Ishikawa (cell line): Measurements from ENCODE around the gene CDK19.

Experiments
- CEBPB ChIP-seq: IDR thresholded peaks from 2 replicates; pipeline ENCODE4 v1.6.1; 2012
- CREB1 ChIP-seq: IDR thresholded peaks from 2 replicates; pipeline ENCODE4 v1.6.1; 2012; ENCODE audit warnings: low read depth
- EGR1 ChIP-seq: IDR thresholded peaks from 2 replicates; pipeline ENCODE4 v1.6.1; 2012
- EP300 ChIP-seq: IDR thresholded peaks from 2 replicates; pipeline ENCODE4 v1.6.1; 2012; ENCODE audit warnings: borderline replicate concordance
- FOXM1 ChIP-seq: IDR thresholded peaks from 2 replicates; pipeline ENCODE4 v1.6.1; 2012; ENCODE audit warnings: low read depth, borderline replicate concordance
- MAX ChIP-seq: IDR thresholded peaks from 2 replicates; pipeline ENCODE4 v1.6.1; 2012
- NFIC ChIP-seq: IDR thresholded peaks from 2 replicates; pipeline ENCODE4 v1.6.1; 2012
- RAD21 ChIP-seq: IDR thresholded peaks from 2 replicates; pipeline ENCODE4 v1.6.1; 2012; ENCODE audit warnings: low read depth
- REST ChIP-seq: IDR thresholded peaks from 2 replicates; pipeline ENCODE4 v1.6.1; 2012; ENCODE audit warnings: low read depth, mild to moderate bottlenecking
- TAF1 ChIP-seq: IDR thresholded peaks from 2 replicates; pipeline ENCODE4 v1.6.1; 2012; ENCODE audit warnings: low read depth, mild to moderate bottlenecking
- TCF12 ChIP-seq: IDR thresholded peaks from 2 replicates; pipeline ENCODE4 v1.6.1; 2012; ENCODE audit warnings: low read depth
- TEAD4 ChIP-seq: IDR thresholded peaks from 2 replicates; pipeline ENCODE4 v1.6.1; 2012
- USF1 ChIP-seq: IDR thresholded peaks from 2 replicates; pipeline ENCODE4 v1.6.1; 2012
- YY1 ChIP-seq: IDR thresholded peaks from 2 replicates; pipeline ENCODE4 v1.6.1; 2012; ENCODE audit warnings: low read depth
- ZBTB7A ChIP-seq: IDR thresholded peaks from 2 replicates; pipeline ENCODE4 v1.6.1; 2012; ENCODE audit warnings: low read depth

CDK19 gene

GRCh38 chr6:110649704-110650103, 165.6 kb downstream of the CDK19 start:
- TF ChIP-seq REST (no peak), NFIC (no peak), CREB1 (no peak), USF1 (no peak), TEAD4 (no peak), EP300 (no peak), TAF1 (no peak), RAD21 (no peak), ZBTB7A (no peak), MAX (no peak), EGR1 (no peak), FOXM1 (no peak), CEBPB (no peak), TCF12 (no peak), YY1 (no peak)

GRCh38 chr6:110646951-110647910, 168.0 kb downstream of the CDK19 start:
- TF ChIP-seq CEBPB (no peak), ZBTB7A (no peak), REST (no peak), MAX (no peak), TEAD4 (no peak), FOXM1 (no peak), USF1 (no peak), CREB1 (no peak), TAF1 (no peak), TCF12 (no peak), NFIC (no peak), EP300 (no peak), EGR1 (no peak), YY1 (no peak), RAD21 (no peak)

GRCh38 chr6:110646419-110646698, 168.9 kb downstream of the CDK19 start:
- TF ChIP-seq RAD21 (no peak), TEAD4 (no peak), FOXM1 (no peak), TCF12 (no peak), USF1 (no peak), REST (no peak), CEBPB (no peak), MAX (no peak), EGR1 (no peak), NFIC (no peak), EP300 (no peak), YY1 (no peak), ZBTB7A (no peak), TAF1 (no peak), CREB1 (no peak)
